Right lobe of liver (tissue), 6 donors: ENCODE data around the gene C6orf62. TPM values are rescaled to one million over a fixed set of nuclear protein-coding genes. Genes with fewer than 3 reads are reported as not detected.
"Not testable (repeated sequence)": the region's sequence is repeated elsewhere in the genome, so short reads cannot be mapped to it uniquely, and the experiment has no call there.

Source experiments
- ATAC-seq, 4 donors: fragments of 200-7000 bp; cut with Tn5 transposase; one replicate each; pipeline ENCODE4 v1.9.1; 2020; ENCODE audit warnings: mild to moderate bottlenecking in 4 of 4, moderate library complexity in 4 of 4
- DNase-seq, 3 donors: peaks; one replicate each; pipeline ENCODE4 v3.0.0-alpha.2; 2020
- H3K27ac ChIP-seq, 3 donors: fragments of 200-600 bp; one replicate each; pipeline ENCODE4 v1.8.0; 2022
- H3K27me3 ChIP-seq, 2 donors: fragments of 200-600 bp; one replicate each; pipeline ENCODE4 v1.8.0; 2022
- H3K36me3 ChIP-seq, 4 donors: fragments of 200-600 bp; sonication (generic) in 1 of 4; one replicate each; pipeline versions ENCODE4 v1.5.1 to v1.8.0; 2017 to 2022; ENCODE audit warnings: control low read depth in 1 of 4
- H3K4me1 ChIP-seq, 4 donors: fragments of 200-600 bp; sonication (generic) in 1 of 4; one replicate each; pipeline versions ENCODE4 v1.5.1 to v1.8.0; 2017 to 2022; ENCODE audit warnings: control low read depth in 1 of 4
- H3K4me3 ChIP-seq, 3 donors: fragments of 200-600 bp; one replicate each; pipeline ENCODE4 v1.8.0; 2022
- H3K9me3 ChIP-seq, 4 donors: fragments of 200-600 bp; sonication (generic) in 1 of 4; one replicate each; pipeline versions ENCODE4 v1.5.1 to v1.8.0; 2017 to 2022; ENCODE audit warnings: control low read depth in 1 of 4
- CTCF ChIP-seq, 4 donors: fragments of 200-600 bp in 3 of 4; fragments of 450-650 bp in 1 of 4; IDR thresholded peaks; one replicate each; pipeline versions ENCODE4 v1.5.1 to v1.8.0; 2016 to 2022; ENCODE audit warnings: antibody characterized with exemption in 4 of 4, mild to moderate bottlenecking in 2 of 4
- POLR2A ChIP-seq: fragments of 450-650 bp; IDR thresholded peaks from one replicate; pipeline ENCODE4 v1.6.1; 2017; ENCODE audit warnings: antibody characterized with exemption, mild to moderate bottlenecking
- WGBS: methylation state at CpG from one replicate; pipeline ENCODE4 v1.1.6; 2018; ENCODE audit warnings: low coverage, low lambda C conversion rate; ENCODE audit not compliant: insufficient coverage; ENCODE audit errors: missing lambda C conversion rate; 5-methylcytosine and 5-hydroxymethylcytosine counted together
- intact Hi-C, 2 donors: fragments of 100-400 bp; cut with DNase I; formaldehyde crosslinking; loops; one replicate each; pipeline versions ENCODE4 v1.11.2 to v1.14.1; 2022
- total RNA-seq, 6 experiments: library from RNA; depleted of rRNA in 2 of 6; stranded (reverse); fragments of >200 nt in 2 of 6; fragmentation: NEBNext Ultra II Directional in 3 of 6; extraction: Animal tissue kit (Norgen Biotek cat#: 25700) in 3 of 6; gene quantifications; one replicate each; pipeline versions ENCODE4 v1.1.0 to v1.2.4, GENCODE V29; 2016 to 2023
- donor health status: DM: no; HTN: yes; CAD: no.
- donor health status: DM: no; HTN: no; CAD: no.
- donor health status: DM: no; HTN: no; CAD: no.
- donor health status: DM: no; HTN: yes; CAD: no.
- donor health status: DM: no; HTN: yes; CAD: no.

Gene C6orf62
- total RNA-seq, 6 experiments from 2014 or later = 31.1 to 58.3 (median 48.7) TPM

GRCh38 chr6:24662236-24662635 is 56.7 kb downstream of the C6orf62 start:
- Histone ChIP-seq H3K9me3 (no peaks in the 10 kb centered on the region), H3K4me3 (no peak overlapping the region), H3K27ac (no peak overlapping the region), H3K27me3 (no peaks in the 10 kb centered on the region), H3K36me3 (no peaks in the 10 kb centered on the region), H3K4me1 (peaks cover 0 to 29% (median 14%) of the 10 kb centered on the region in 4 donors)
- WGBS = 95% methylated on average over 8 of the region's 10 CpGs
- no peak for ATAC-seq
- TF ChIP-seq POLR2A (no peak), CTCF (IDR thresholded peaks at IDR 0.05) (no peak)
- intact Hi-C loops = no loop called here
- DNase-seq = no peak

GRCh38 chr6:24661759-24662158 is 57.2 kb downstream of the C6orf62 start:
- H3K36me3 ChIP-seq, H3K27me3 ChIP-seq, H3K27ac ChIP-seq, intact Hi-C loops, DNase-seq, H3K9me3 ChIP-seq, H3K4me3 ChIP-seq, ATAC-seq: not testable (repeated sequence)
- H3K4me1 ChIP-seq = peaks cover 0 to 29% (median 14%) of the 10 kb centered on the region in 4 donors
- 61% methylated on average over 2 of the region's 5 CpGs for WGBS

- no peaks in the 10 kb centered on the region for H3K9me3 ChIP-seq
These were observed 58.8 kb downstream of the C6orf62 start for GRCh38 chr6:24660105-24660504.

GRCh38 chr6:24659561-24659960 is 59.4 kb downstream of the C6orf62 start:
- ATAC-seq (peak in 1 of 4 donors; percentile 37), DNase-seq (no peak)
- H3K27me3 ChIP-seq = no peaks in the 10 kb centered on the region
- 84% methylated on average over 1 of the region's 1 CpG for WGBS
- no peaks in the 10 kb centered on the region for H3K36me3 ChIP-seq
- H3K4me3 ChIP-seq = no peak overlapping the region
- intact Hi-C loops = no loop called here
- H3K4me1 ChIP-seq = peaks cover 0 to 16% (median 8%) of the 10 kb centered on the region in 4 donors
- TF ChIP-seq CTCF (IDR thresholded peaks at IDR 0.05) (no peak), POLR2A (no peak)
- H3K27ac ChIP-seq = no peak overlapping the region
- no peaks in the 10 kb centered on the region for H3K9me3 ChIP-seq

More at GRCh38 chr6:24660105-24660504, 58.8 kb downstream of the C6orf62 start:
- intact Hi-C loops = no loop called here
- no peak for TF ChIP-seq CTCF (IDR thresholded peaks at IDR 0.05)
- no peak for TF ChIP-seq POLR2A
- Histone ChIP-seq H3K36me3 (no peaks in the 10 kb centered on the region), H3K4me1 (peaks cover 0 to 22% (median 10%) of the 10 kb centered on the region in 4 donors), H3K4me3 (no peak overlapping the region), H3K27me3 (no peaks in the 10 kb centered on the region), H3K27ac (no peak overlapping the region)
- peak in 1 of 4 donors; percentile 28 for ATAC-seq
- DNase-seq = no peak
- 50% methylated on average over 2 of the region's 2 CpGs for WGBS

- no peak for DNase-seq
- Histone ChIP-seq H3K9me3 (no peaks in the 10 kb centered on the region), H3K36me3 (peaks cover 0 to 2% (median 0%) of the 10 kb centered on the region in 4 donors), H3K4me1 (peaks cover 0 to 11% (median 5%) of the 10 kb centered on the region in 4 donors), H3K27ac (peak overlapping the region in 1 of 3 donors; percentile 30), H3K4me3 (no peak overlapping the region), H3K27me3 (no peaks in the 10 kb centered on the region)
- ATAC-seq = peak; percentile 26 to 68 (median 60)
- intact Hi-C loops = no loop called here
- 63% methylated on average over 9 of the region's 9 CpGs for WGBS
- no peak for TF ChIP-seq POLR2A
- TF ChIP-seq CTCF (IDR thresholded peaks at IDR 0.05) = no peak
These were observed 60.1 kb downstream of the C6orf62 start for GRCh38 chr6:24658573-24659560.
